HL-60/S4 (cell line): ENCODE measurements around the gene CCDC18.
"Not testable (repeated sequence)": the region's sequence is repeated elsewhere in the genome, so short reads cannot be mapped to it uniquely, and the experiment has no call there.

Experiments used
- in situ Hi-C: fragments of 300-500 bp; cut with MboI; formaldehyde crosslinking; loops from 2 replicates; pipeline ENCODE4 v1.14.3; 2022; ENCODE audit warnings: low sequenced_read_pairs

The CCDC18 gene

GRCh38 chr1:93223023-93223675 lies 42.6 kb downstream of the CCDC18 start:
- in situ Hi-C loops: no loop called here

GRCh38 chr1:93235261-93235660 lies 54.7 kb downstream of the CCDC18 start:
- in situ Hi-C loops: no loop called here

- in situ Hi-C loops: no loop called here
Measured at GRCh38 chr1:93237021-93237420, 56.5 kb downstream of the CCDC18 start.

GRCh38 chr1:93238425-93238824 lies 57.9 kb downstream of the CCDC18 start:
- in situ Hi-C loops: no loop called here

- in situ Hi-C loops: no loop called here
Measured at GRCh38 chr1:93239863-93240262, 59.3 kb downstream of the CCDC18 start.

- in situ Hi-C loops: not testable (repeated sequence)
Measured at GRCh38 chr1:93243233-93243632, 62.7 kb downstream of the CCDC18 start.

GRCh38 chr1:93244298-93245069 lies 64.0 kb downstream of the CCDC18 start:
- in situ Hi-C loops: no loop called here

- in situ Hi-C loops: no loop called here
Measured at GRCh38 chr1:93251966-93252365, 71.4 kb downstream of the CCDC18 start.

GRCh38 chr1:93252598-93252997 lies 72.1 kb downstream of the CCDC18 start:
- in situ Hi-C loops: no loop called here

- in situ Hi-C loops: no loop called here
Measured at GRCh38 chr1:93253516-93253915, 73.0 kb downstream of the CCDC18 start.

GRCh38 chr1:93255222-93256079 lies 74.9 kb downstream of the CCDC18 start:
- in situ Hi-C loops: no loop called here

GRCh38 chr1:93256433-93256832 lies 75.9 kb downstream of the CCDC18 start:
- in situ Hi-C loops: no loop called here

- in situ Hi-C loops: no loop called here
Measured at GRCh38 chr1:93257889-93258288, 77.4 kb downstream of the CCDC18 start.

GRCh38 chr1:93260726-93261125 lies 80.2 kb downstream of the CCDC18 start:
- in situ Hi-C loops: not testable (repeated sequence)

- in situ Hi-C loops: no loop called here
Measured at GRCh38 chr1:93262645-93263044, 82.1 kb downstream of the CCDC18 start.

- in situ Hi-C loops: not testable (repeated sequence)
Measured at GRCh38 chr1:93268888-93269287, 88.4 kb downstream of the CCDC18 start.

GRCh38 chr1:93275262-93275633 lies 94.7 kb downstream of the CCDC18 start:
- in situ Hi-C loops: not testable (repeated sequence)

- in situ Hi-C loops: no loop called here
Measured at GRCh38 chr1:93275634-93276295, 95.2 kb downstream of the CCDC18 start.

GRCh38 chr1:93277530-93277929 lies 97.0 kb downstream of the CCDC18 start:
- in situ Hi-C loops: not testable (repeated sequence)

- in situ Hi-C loops: no loop called here
Measured at GRCh38 chr1:93283496-93283895, 103.0 kb downstream of the CCDC18 start.

- in situ Hi-C loops: no loop called here
Measured at GRCh38 chr1:93288558-93288957, 108.0 kb downstream of the CCDC18 start.
